Liver (tissue), 9 donors: ENCODE measurements around the gene ZFAND2A. TPM values are rescaled to one million over a fixed set of nuclear protein-coding genes. Genes with fewer than 3 reads are reported as not detected.

Experiments
- DNase-seq: peaks from one replicate; pipeline ENCODE4 v3.0.0-alpha.2; 2017; ENCODE audit warnings: low spot score
- H3K27ac ChIP-seq, 2 donors: one replicate each; pipeline ENCODE4 v1.7.0; 2013; ENCODE audit warnings: inconsistent platforms in 2 of 2, low read length in 2 of 2, control low read depth in 1 of 2, low read depth in 1 of 2, mild to moderate bottlenecking in 1 of 2
- H3K27me3 ChIP-seq, 4 donors: one replicate each; pipeline versions ENCODE4 v1.6.1 to v1.7.0; 2013; ENCODE audit warnings: low read length in 3 of 4, inconsistent platforms in 1 of 4, mild to moderate bottlenecking in 1 of 4, moderate library complexity in 1 of 4; ENCODE audit not compliant: control insufficient read depth in 4 of 4, insufficient read depth in 4 of 4
- H3K36me3 ChIP-seq, 4 donors: one replicate each; pipeline versions ENCODE4 v1.6.1 to v1.7.0; 2013; ENCODE audit warnings: low read length in 3 of 4, mild to moderate bottlenecking in 3 of 4, low read depth in 1 of 4, moderate library complexity in 1 of 4; ENCODE audit not compliant: control insufficient read depth in 4 of 4, insufficient read depth in 3 of 4
- H3K4me1 ChIP-seq, 4 donors: one replicate each; pipeline versions ENCODE4 v1.6.1 to v1.7.0; 2013; ENCODE audit warnings: low read length in 3 of 4, mild to moderate bottlenecking in 3 of 4, moderate library complexity in 1 of 4; ENCODE audit not compliant: control insufficient read depth in 4 of 4, insufficient read depth in 4 of 4
- H3K4me3 ChIP-seq, 3 donors: one replicate each; pipeline versions ENCODE4 v1.6.1 to v1.7.0; 2013; ENCODE audit warnings: low read length in 3 of 3, control low read depth in 1 of 3, low read depth in 1 of 3, mild to moderate bottlenecking in 1 of 3
- H3K9ac ChIP-seq, 2 donors: one replicate each; pipeline ENCODE4 v1.7.0; 2013; ENCODE audit warnings: low read length in 2 of 2, mild to moderate bottlenecking in 2 of 2, moderate library complexity in 2 of 2, control low read depth in 1 of 2, low read depth in 1 of 2
- H3K9me3 ChIP-seq, 4 donors: one replicate each; pipeline versions ENCODE4 v1.6.1 to v1.7.0; 2013; ENCODE audit warnings: low read length in 3 of 4; ENCODE audit not compliant: control insufficient read depth in 4 of 4
- ATF3 ChIP-seq: IDR thresholded peaks from 2 replicates; pipeline ENCODE4 v1.6.1; 2016; ENCODE audit warnings: antibody characterized with exemption
- EGR1 ChIP-seq, 2 donors: IDR thresholded peaks; 2 replicates each; pipeline ENCODE4 v1.6.1; 2016 to 2018; ENCODE audit warnings: antibody characterized with exemption in 2 of 2, low read depth in 2 of 2
- FOXA1 ChIP-seq: IDR thresholded peaks from 2 replicates; pipeline ENCODE4 v1.6.1; 2016; ENCODE audit warnings: antibody characterized with exemption
- FOXA2 ChIP-seq: IDR thresholded peaks from 2 replicates; pipeline ENCODE4 v1.6.1; 2016; ENCODE audit warnings: antibody characterized with exemption
- GABPA ChIP-seq, 2 donors: IDR thresholded peaks in 1 of 2; conservative IDR thresholded peaks in 1 of 2; 2 replicates each; pipeline ENCODE4 v1.6.1; 2016; ENCODE audit warnings: antibody characterized with exemption in 2 of 2, mild to moderate bottlenecking in 1 of 2, moderate library complexity in 1 of 2
- HNF4A ChIP-seq, 2 donors: conservative IDR thresholded peaks; 2 replicates each; pipeline ENCODE4 v1.6.1; 2016; ENCODE audit warnings: antibody characterized with exemption in 2 of 2, mild to moderate bottlenecking in 2 of 2
- HNF4G ChIP-seq: IDR thresholded peaks from 2 replicates; pipeline ENCODE4 v1.6.1; 2016; ENCODE audit warnings: antibody characterized with exemption
- JUND ChIP-seq, 2 donors: IDR thresholded peaks; 2 replicates each; pipeline ENCODE4 v1.6.1; 2016; ENCODE audit warnings: antibody characterized with exemption in 2 of 2
- NR2F2 ChIP-seq: IDR thresholded peaks from 2 replicates; pipeline ENCODE4 v1.6.1; 2016; ENCODE audit warnings: antibody characterized with exemption
- RAD21 ChIP-seq, 2 donors: IDR thresholded peaks; 2 replicates each; pipeline ENCODE4 v1.6.1; 2016; ENCODE audit warnings: antibody characterized with exemption in 2 of 2, mild to moderate bottlenecking in 2 of 2
- REST ChIP-seq: IDR thresholded peaks from 2 replicates; pipeline ENCODE4 v1.6.1; 2016; ENCODE audit warnings: antibody characterized with exemption, mild to moderate bottlenecking
- RXRA ChIP-seq, 2 donors: IDR thresholded peaks; 2 replicates each; pipeline ENCODE4 v1.6.1; 2017 to 2018; ENCODE audit warnings: antibody characterized with exemption in 2 of 2, mild to moderate bottlenecking in 1 of 2
- SP1 ChIP-seq: IDR thresholded peaks from 2 replicates; pipeline ENCODE4 v1.6.1; 2018; ENCODE audit warnings: antibody characterized with exemption, mild to moderate bottlenecking
- TAF1 ChIP-seq: conservative IDR thresholded peaks from 2 replicates; pipeline ENCODE4 v1.6.1; 2016; ENCODE audit warnings: antibody characterized with exemption, mild to moderate bottlenecking
- YY1 ChIP-seq: IDR thresholded peaks from 2 replicates; pipeline ENCODE4 v1.6.1; 2016; ENCODE audit warnings: antibody characterized with exemption, mild to moderate bottlenecking
- WGBS: extraction: QIAGEN DNeasy Blood & Tissue Kit; methylation state at CpG from one replicate; pipeline ENCODE4 v1.1.7; 2013; 5-methylcytosine and 5-hydroxymethylcytosine counted together
- polyA plus RNA-seq, 2 donors: library from polyadenylated mRNA; stranded (reverse) in 1 of 2; unstranded in 1 of 2; fragments of 200-250 nt in 1 of 2; fragments of >200 nt in 1 of 2; fragmentation: Nextera tagmentation in 1 of 2; extraction: Ambion mirVana in 1 of 2; gene quantifications; one replicate each; pipeline versions ENCODE4 v1.2.1 to v1.2.3, GENCODE V29; 2013 to 2015
- total RNA-seq, 2 donors: library from RNA; depleted of rRNA; stranded (reverse); fragments of >200 nt; gene quantifications; one replicate each; pipeline ENCODE4 v1.2.3, GENCODE V29; 2014
- TF ChIP-seq, protein P1 (sequence below): fragments of 150-350 bp; IDR thresholded peaks from 2 replicates; pipeline ENCODE4 v1.5.1; 2017; ENCODE audit warnings: improper control_type of control experiment, low read depth, low read length; ENCODE audit not compliant: missing input control
- TF ChIP-seq, protein P2 (sequence below): IDR thresholded peaks from 2 replicates; pipeline ENCODE4 v1.6.1; 2016; ENCODE audit warnings: antibody characterized with exemption
- TF ChIP-seq, protein P3 (sequence below): IDR thresholded peaks from 2 replicates; pipeline ENCODE4 v1.6.1; 2016; ENCODE audit warnings: antibody characterized with exemption
- donor health status: healthy.
- donor health status: healthy.
- donor health status: healthy.
- donor health status: healthy.
- donor health status: healthy.

Gene ZFAND2A
- total and polyA plus RNA-seq, 4 donors, result 12.5 to 53.3 (median 33.5) TPM

DNA sequence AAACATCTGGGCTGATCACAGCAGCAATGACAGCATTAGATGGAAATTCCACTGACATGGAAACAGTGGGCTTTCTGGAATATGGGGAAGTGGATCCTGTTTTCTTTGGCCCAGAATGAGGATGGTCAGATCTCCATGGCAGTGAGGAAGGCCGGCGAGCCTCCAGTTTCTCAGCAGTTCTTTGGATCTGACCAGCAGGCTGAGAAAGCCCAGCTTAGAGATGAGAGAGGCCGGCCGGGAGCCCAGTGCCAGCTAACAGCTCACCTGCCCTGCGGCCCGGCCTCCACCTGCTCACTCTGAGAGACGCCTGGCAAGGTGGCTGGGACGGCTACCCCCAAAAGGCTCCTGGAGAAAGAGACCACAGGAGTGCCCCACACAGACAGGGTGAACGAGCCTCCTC is 47.9 kb downstream of the ZFAND2A start:
- no peaks in the 10 kb centered on the region for H3K9me3 ChIP-seq
- 95% methylated on average over 9 of the region's 9 CpGs for WGBS
- TF ChIP-seq, protein P1, sequence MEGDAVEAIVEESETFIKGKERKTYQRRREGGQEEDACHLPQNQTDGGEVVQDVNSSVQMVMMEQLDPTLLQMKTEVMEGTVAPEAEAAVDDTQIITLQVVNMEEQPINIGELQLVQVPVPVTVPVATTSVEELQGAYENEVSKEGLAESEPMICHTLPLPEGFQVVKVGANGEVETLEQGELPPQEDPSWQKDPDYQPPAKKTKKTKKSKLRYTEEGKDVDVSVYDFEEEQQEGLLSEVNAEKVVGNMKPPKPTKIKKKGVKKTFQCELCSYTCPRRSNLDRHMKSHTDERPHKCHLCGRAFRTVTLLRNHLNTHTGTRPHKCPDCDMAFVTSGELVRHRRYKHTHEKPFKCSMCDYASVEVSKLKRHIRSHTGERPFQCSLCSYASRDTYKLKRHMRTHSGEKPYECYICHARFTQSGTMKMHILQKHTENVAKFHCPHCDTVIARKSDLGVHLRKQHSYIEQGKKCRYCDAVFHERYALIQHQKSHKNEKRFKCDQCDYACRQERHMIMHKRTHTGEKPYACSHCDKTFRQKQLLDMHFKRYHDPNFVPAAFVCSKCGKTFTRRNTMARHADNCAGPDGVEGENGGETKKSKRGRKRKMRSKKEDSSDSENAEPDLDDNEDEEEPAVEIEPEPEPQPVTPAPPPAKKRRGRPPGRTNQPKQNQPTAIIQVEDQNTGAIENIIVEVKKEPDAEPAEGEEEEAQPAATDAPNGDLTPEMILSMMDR, result no peak
- TF ChIP-seq YY1 (no peak), RXRA (IDR thresholded peaks at IDR 0.05) (no peak), ATF3 (no peak), REST (no peak), RAD21 (IDR thresholded peaks at IDR 0.05) (no peak), NR2F2 (no peak), FOXA2 (no peak), FOXA1 (no peak), SP1 (no peak), JUND (IDR thresholded peaks at IDR 0.05) (no peak), TAF1 (no peak), HNF4G (no peak), GABPA (IDR thresholded peaks at IDR 0.05 in 1 of 2, conservative IDR thresholded peaks at IDR 0.05 in 1 of 2) (no peak), EGR1 (IDR thresholded peaks at IDR 0.05; ENCODE audit: low read depth in 2 of 2) (no peak)
- TF ChIP-seq, protein P2, sequence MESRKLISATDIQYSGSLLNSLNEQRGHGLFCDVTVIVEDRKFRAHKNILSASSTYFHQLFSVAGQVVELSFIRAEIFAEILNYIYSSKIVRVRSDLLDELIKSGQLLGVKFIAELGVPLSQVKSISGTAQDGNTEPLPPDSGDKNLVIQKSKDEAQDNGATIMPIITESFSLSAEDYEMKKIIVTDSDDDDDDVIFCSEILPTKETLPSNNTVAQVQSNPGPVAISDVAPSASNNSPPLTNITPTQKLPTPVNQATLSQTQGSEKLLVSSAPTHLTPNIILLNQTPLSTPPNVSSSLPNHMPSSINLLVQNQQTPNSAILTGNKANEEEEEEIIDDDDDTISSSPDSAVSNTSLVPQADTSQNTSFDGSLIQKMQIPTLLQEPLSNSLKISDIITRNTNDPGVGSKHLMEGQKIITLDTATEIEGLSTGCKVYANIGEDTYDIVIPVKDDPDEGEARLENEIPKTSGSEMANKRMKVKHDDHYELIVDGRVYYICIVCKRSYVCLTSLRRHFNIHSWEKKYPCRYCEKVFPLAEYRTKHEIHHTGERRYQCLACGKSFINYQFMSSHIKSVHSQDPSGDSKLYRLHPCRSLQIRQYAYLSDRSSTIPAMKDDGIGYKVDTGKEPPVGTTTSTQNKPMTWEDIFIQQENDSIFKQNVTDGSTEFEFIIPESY, result no peak
- TF ChIP-seq, protein P3, sequence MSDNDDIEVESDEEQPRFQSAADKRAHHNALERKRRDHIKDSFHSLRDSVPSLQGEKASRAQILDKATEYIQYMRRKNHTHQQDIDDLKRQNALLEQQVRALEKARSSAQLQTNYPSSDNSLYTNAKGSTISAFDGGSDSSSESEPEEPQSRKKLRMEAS, result no peak
- H3K27me3 ChIP-seq, result no peaks in the 10 kb centered on the region
- no peaks in the 10 kb centered on the region for H3K4me1 ChIP-seq
- no peak for DNase-seq
- no peak overlapping the region for H3K4me3 ChIP-seq
- no peaks in the 10 kb centered on the region for H3K36me3 ChIP-seq
- no peak overlapping the region for H3K9ac ChIP-seq
- H3K27ac ChIP-seq, result no peak overlapping the region

DNA sequence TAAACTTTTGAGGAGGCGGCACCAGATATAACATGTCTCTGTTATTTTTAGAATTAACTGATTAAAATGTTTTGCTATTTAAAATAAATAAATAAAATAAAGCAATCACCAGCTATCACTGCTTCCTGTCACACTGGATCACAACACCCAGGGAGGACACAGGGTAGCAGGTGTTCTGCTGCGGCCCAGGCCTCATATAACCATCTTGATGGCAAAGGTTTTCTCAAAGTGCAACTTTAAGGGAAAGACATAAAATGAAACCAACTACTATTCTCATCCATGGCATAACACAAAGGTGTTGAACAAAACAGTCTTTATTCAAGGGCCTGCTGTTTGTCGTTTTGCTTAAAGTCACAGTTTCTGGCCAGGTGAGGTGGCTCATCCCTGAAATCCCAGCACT is 48.8 kb downstream of the ZFAND2A start:
- Histone ChIP-seq H3K4me3 (no peak overlapping the region), H3K27me3 (no peaks in the 10 kb centered on the region), H3K9me3 (no peaks in the 10 kb centered on the region), H3K9ac (no peak overlapping the region), H3K27ac (no peak overlapping the region), H3K36me3 (no peaks in the 10 kb centered on the region), H3K4me1 (no peaks in the 10 kb centered on the region)
- no peak for DNase-seq
- 95% methylated on average over 3 of the region's 3 CpGs for WGBS
- TF ChIP-seq, protein P1, result no peak
- TF ChIP-seq, protein P3, result no peak
- TF ChIP-seq ATF3, result no peak
- no peak for TF ChIP-seq JUND (IDR thresholded peaks at IDR 0.05)
- no peak for TF ChIP-seq FOXA1
- no peak for TF ChIP-seq HNF4A (conservative IDR thresholded peaks at IDR 0.05)
- TF ChIP-seq GABPA (IDR thresholded peaks at IDR 0.05 in 1 of 2, conservative IDR thresholded peaks at IDR 0.05 in 1 of 2), result no peak
- no peak for TF ChIP-seq REST
